WTC11 (cell line): Measurements from ENCODE around the gene SERPINH1. TPM values are rescaled to one million over a fixed set of nuclear protein-coding genes. Genes with fewer than 3 reads are reported as not detected.

Experiments used
- ATAC-seq: fragments of 200-7000 bp; cut with Tn5 transposase; 2 replicates; pipeline ENCODE4 v1.10.0; 2021; ENCODE audit warnings: mild to moderate bottlenecking, moderate library complexity
- CTCF ChIA-PET: fragments of 300-600 bp; sonication (Branson Sonifier 250); formaldehyde crosslinking; loops from one replicate; lab custom pipeline; 2021; ENCODE audit warnings: antibody characterized with exemption; lab: Charles Lee
- POLR2A ChIA-PET: fragments of 350-600 bp; sonication (Branson Sonifier 250); formaldehyde crosslinking; loops from one replicate; lab custom pipeline; 2021; ENCODE audit warnings: antibody characterized with exemption; lab: Charles Lee
- DNase-seq: peaks from one replicate; pipeline ENCODE4 v3.0.0; 2021; ENCODE audit warnings: low spot score
- H3K27ac Mint-ChIP-seq: 2 replicates; pipeline ENCODE4 v1.8.0; 2021; ENCODE audit warnings: mixed read lengths
- H3K27me3 Mint-ChIP-seq: 2 replicates; pipeline ENCODE4 v1.8.0; 2021; ENCODE audit warnings: low read depth, mild to moderate bottlenecking, moderate library complexity, mixed read lengths
- H3K36me3 Mint-ChIP-seq: 2 replicates; pipeline ENCODE4 v1.8.0; 2021; ENCODE audit warnings: mixed read lengths
- H3K4me1 Mint-ChIP-seq: 2 replicates; pipeline ENCODE4 v1.8.0; 2022; ENCODE audit warnings: mixed read lengths
- H3K4me3 Mint-ChIP-seq: 2 replicates; pipeline ENCODE4 v1.8.0; 2021; ENCODE audit warnings: mild to moderate bottlenecking, moderate library complexity, mixed read lengths
- H3K9me3 Mint-ChIP-seq: 2 replicates; pipeline ENCODE4 v1.8.0; 2021; ENCODE audit warnings: mixed read lengths
- CREB1 ChIP-seq: sonication (generic); formaldehyde crosslinking; IDR thresholded peaks from 2 replicates; pipeline ENCODE4 v1.8.0; 2023; ENCODE audit warnings: mild to moderate bottlenecking, missing genetic modification reagents
- ELF4 ChIP-seq: sonication (generic); formaldehyde crosslinking; IDR thresholded peaks from 2 replicates; pipeline ENCODE4 v1.8.1; 2022; ENCODE audit warnings: low read depth, mild to moderate bottlenecking, moderate library complexity, missing genetic modification reagents
- GRHL2 ChIP-seq: fragments of 250-450 bp; sonication (Bioruptor Pico); IDR thresholded peaks from 2 replicates; pipeline ENCODE4 v1.8.0; 2022; ENCODE audit warnings: mild to moderate bottlenecking, moderate library complexity; ENCODE audit not compliant: insufficient replicate concordance, severe bottlenecking
- MYBL2 ChIP-seq: sonication (generic); formaldehyde crosslinking; IDR thresholded peaks from 2 replicates; pipeline ENCODE4 v1.8.1; 2023; ENCODE audit warnings: mild to moderate bottlenecking, moderate library complexity, missing genetic modification reagents
- TP53 ChIP-seq: sonication (generic); formaldehyde crosslinking; IDR thresholded peaks from 2 replicates; pipeline ENCODE4 v1.8.1; 2023; ENCODE audit warnings: mild to moderate bottlenecking, missing genetic modification reagents
- ZNF219 ChIP-seq: sonication (generic); formaldehyde crosslinking; IDR thresholded peaks from 2 replicates; pipeline ENCODE4 v1.8.0; 2023; ENCODE audit warnings: missing genetic modification reagents, mild to moderate bottlenecking, borderline replicate concordance
- ZNF232 ChIP-seq: sonication (generic); formaldehyde crosslinking; IDR thresholded peaks from 2 replicates; pipeline ENCODE4 v1.8.0; 2022; ENCODE audit warnings: mild to moderate bottlenecking, missing genetic modification reagents
- ZNF423 ChIP-seq: fragments of 250-450 bp; sonication (Bioruptor Pico); IDR thresholded peaks from 2 replicates; pipeline ENCODE4 v2.1.2; 2022; ENCODE audit warnings: mild to moderate bottlenecking, moderate library complexity
- ZNF671 ChIP-seq: fragments of 250-450 bp; sonication (Bioruptor Pico); IDR thresholded peaks from 2 replicates; pipeline ENCODE4 v1.8.0; 2021; ENCODE audit warnings: mild to moderate bottlenecking
- total RNA-seq: library from RNA; stranded (reverse); gene quantifications from 3 replicates; pipeline ENCODE4 v1.2.3, GENCODE V29; 2021
- TF ChIP-seq, protein P1 (sequence below): fragments of 250-450 bp; sonication (Bioruptor Pico); IDR thresholded peaks from 2 replicates; pipeline ENCODE4 v1.9.0; 2021; ENCODE audit warnings: moderate library complexity, mild to moderate bottlenecking, inconsistent platforms, borderline replicate concordance
- TF ChIP-seq, protein P2 (sequence below): sonication (generic); formaldehyde crosslinking; IDR thresholded peaks from 2 replicates; pipeline ENCODE4 v1.8.0; 2023; ENCODE audit warnings: missing genetic modification reagents, mild to moderate bottlenecking, borderline replicate concordance
- TF ChIP-seq, protein P3 (sequence below): sonication (generic); formaldehyde crosslinking; IDR thresholded peaks from 2 replicates; pipeline ENCODE4 v1.8.1; 2022; ENCODE audit warnings: mild to moderate bottlenecking, moderate library complexity, missing genetic modification reagents
- TF ChIP-seq, protein P4 (sequence below): sonication (generic); formaldehyde crosslinking; IDR thresholded peaks from 2 replicates; pipeline ENCODE4 v1.8.1; 2023; ENCODE audit warnings: mild to moderate bottlenecking, moderate library complexity, missing genetic modification reagents
- TF ChIP-seq, protein P5 (sequence below): fragments of 250-450 bp; sonication (Bioruptor Pico); IDR thresholded peaks from 2 replicates; pipeline ENCODE4 v1.9.0; 2021; ENCODE audit warnings: mild to moderate bottlenecking

SERPINH1 gene
- total RNA-seq, 1 experiment from 2014 or later = 411 TPM

DNA sequence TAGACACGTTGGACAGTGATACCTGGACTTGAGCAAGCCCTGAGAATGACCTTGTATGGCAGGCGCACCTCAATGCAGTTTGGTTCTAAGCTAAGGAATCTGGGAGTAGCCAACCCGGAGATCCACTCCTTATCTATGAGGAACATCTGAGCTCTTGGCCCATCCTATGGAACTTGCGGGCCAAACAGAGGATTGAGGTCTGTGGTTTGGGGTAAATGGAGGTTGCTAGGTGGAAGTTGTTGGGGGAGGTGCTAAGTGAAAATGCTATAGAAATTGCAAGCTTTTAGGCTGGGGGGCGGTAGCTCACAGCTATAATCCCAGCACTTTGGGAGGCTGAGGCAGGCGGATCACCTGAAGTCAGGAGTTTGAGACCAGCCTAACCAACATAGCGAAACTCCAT, 45.2 kb upstream of the SERPINH1 start:
- H3K27me3 Mint-ChIP-seq = no peaks in the 10 kb centered on the region
- ATAC-seq (no peak), DNase-seq (no peak)
- ChIA-PET CTCF (interaction anchor here (0.6 to 2.4 kb wide), 4 partner anchors 12 to 228 kb away, joined by 4 to 6 read pairs (median 4); no protein-coding TSS in a partner anchor), POLR2A (no interaction called here)
- H3K36me3 Mint-ChIP-seq = no peaks in the 10 kb centered on the region
- no peak overlapping the region for H3K27ac Mint-ChIP-seq
- peaks cover 8% of the 10 kb centered on the region; the same call in 1 of the 2 replicates for H3K9me3 Mint-ChIP-seq
- H3K4me3 Mint-ChIP-seq = no peak overlapping the region
- TF ChIP-seq, protein P1, sequence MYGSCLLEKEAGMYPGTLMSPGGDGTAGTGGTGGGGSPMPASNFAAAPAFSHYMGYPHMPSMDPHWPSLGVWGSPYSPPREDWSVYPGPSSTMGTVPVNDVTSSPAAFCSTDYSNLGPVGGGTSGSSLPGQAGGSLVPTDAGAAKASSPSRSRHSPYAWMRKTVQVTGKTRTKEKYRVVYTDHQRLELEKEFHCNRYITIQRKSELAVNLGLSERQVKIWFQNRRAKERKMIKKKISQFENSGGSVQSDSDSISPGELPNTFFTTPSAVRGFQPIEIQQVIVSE = no peak
- TF ChIP-seq ZNF232 (CRISPR knock-in tag) = no peak
- no peak for TF ChIP-seq CREB1 (CRISPR knock-in tag)
- TF ChIP-seq MYBL2 = no peak
- TF ChIP-seq, protein P2, sequence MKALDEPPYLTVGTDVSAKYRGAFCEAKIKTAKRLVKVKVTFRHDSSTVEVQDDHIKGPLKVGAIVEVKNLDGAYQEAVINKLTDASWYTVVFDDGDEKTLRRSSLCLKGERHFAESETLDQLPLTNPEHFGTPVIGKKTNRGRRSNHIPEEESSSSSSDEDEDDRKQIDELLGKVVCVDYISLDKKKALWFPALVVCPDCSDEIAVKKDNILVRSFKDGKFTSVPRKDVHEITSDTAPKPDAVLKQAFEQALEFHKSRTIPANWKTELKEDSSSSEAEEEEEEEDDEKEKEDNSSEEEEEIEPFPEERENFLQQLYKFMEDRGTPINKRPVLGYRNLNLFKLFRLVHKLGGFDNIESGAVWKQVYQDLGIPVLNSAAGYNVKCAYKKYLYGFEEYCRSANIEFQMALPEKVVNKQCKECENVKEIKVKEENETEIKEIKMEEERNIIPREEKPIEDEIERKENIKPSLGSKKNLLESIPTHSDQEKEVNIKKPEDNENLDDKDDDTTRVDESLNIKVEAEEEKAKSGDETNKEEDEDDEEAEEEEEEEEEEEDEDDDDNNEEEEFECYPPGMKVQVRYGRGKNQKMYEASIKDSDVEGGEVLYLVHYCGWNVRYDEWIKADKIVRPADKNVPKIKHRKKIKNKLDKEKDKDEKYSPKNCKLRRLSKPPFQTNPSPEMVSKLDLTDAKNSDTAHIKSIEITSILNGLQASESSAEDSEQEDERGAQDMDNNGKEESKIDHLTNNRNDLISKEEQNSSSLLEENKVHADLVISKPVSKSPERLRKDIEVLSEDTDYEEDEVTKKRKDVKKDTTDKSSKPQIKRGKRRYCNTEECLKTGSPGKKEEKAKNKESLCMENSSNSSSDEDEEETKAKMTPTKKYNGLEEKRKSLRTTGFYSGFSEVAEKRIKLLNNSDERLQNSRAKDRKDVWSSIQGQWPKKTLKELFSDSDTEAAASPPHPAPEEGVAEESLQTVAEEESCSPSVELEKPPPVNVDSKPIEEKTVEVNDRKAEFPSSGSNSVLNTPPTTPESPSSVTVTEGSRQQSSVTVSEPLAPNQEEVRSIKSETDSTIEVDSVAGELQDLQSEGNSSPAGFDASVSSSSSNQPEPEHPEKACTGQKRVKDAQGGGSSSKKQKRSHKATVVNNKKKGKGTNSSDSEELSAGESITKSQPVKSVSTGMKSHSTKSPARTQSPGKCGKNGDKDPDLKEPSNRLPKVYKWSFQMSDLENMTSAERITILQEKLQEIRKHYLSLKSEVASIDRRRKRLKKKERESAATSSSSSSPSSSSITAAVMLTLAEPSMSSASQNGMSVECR (CRISPR knock-in tag) = no peak
- TF ChIP-seq, protein P3, sequence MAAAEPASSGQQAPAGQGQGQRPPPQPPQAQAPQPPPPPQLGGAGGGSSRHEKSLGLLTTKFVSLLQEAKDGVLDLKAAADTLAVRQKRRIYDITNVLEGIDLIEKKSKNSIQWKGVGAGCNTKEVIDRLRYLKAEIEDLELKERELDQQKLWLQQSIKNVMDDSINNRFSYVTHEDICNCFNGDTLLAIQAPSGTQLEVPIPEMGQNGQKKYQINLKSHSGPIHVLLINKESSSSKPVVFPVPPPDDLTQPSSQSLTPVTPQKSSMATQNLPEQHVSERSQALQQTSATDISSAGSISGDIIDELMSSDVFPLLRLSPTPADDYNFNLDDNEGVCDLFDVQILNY = no peak
- TF ChIP-seq ZNF423 (CRISPR knock-in tag) = no peak
- TF ChIP-seq, protein P4, sequence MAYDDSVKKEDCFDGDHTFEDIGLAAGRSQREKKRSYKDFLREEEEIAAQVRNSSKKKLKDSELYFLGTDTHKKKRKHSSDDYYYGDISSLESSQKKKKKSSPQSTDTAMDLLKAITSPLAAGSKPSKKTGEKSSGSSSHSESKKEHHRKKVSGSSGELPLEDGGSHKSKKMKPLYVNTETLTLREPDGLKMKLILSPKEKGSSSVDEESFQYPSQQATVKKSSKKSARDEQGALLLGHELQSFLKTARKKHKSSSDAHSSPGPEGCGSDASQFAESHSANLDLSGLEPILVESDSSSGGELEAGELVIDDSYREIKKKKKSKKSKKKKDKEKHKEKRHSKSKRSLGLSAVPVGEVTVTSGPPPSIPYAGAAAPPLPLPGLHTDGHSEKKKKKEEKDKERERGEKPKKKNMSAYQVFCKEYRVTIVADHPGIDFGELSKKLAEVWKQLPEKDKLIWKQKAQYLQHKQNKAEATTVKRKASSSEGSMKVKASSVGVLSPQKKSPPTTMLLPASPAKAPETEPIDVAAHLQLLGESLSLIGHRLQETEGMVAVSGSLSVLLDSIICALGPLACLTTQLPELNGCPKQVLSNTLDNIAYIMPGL (CRISPR knock-in tag) = no peak
- TF ChIP-seq ELF4 (CRISPR knock-in tag) = no peak
- peaks cover 10% of the 10 kb centered on the region for H3K4me1 Mint-ChIP-seq

DNA sequence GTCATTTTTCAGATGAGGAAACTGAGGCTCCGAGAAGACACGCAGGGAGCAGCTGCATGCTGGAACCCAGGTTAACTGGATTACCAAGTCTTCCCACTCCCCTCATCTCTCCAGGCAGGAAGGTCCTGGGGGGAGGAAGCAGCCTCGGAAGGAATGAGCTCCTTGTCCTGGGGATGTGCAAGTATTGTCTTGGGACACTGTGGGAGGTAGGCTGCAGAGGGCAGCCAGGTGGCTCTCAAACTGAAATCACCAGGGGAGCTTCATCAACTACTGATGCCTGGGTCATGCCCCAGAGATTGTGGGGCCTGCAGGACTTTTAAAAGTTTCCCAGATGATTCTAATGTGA, 43.9 kb upstream of the SERPINH1 start:
- peaks cover 8% of the 10 kb centered on the region; the same call in 1 of the 2 replicates for H3K9me3 Mint-ChIP-seq
- POLR2A ChIA-PET = no interaction called here
- DNase-seq (no peak), ATAC-seq (no peak)
- no peak overlapping the region for H3K27ac Mint-ChIP-seq
- H3K4me1 Mint-ChIP-seq = peaks cover 10% of the 10 kb centered on the region
- H3K27me3 Mint-ChIP-seq = peaks cover 6% of the 10 kb centered on the region
- CTCF ChIA-PET = interaction anchor here (0.7 to 2.4 kb wide), 7 partner anchors 8 to 188 kb away, joined by 3 to 6 read pairs (median 4); no protein-coding TSS in a partner anchor
- H3K4me3 Mint-ChIP-seq = no peak overlapping the region
- TF ChIP-seq TP53 (CRISPR knock-in tag) = no peak
- TF ChIP-seq ZNF423 (CRISPR knock-in tag) = peak; percentile 22; the same call in 1 of the 2 replicates
- H3K36me3 Mint-ChIP-seq = no peaks in the 10 kb centered on the region

DNA sequence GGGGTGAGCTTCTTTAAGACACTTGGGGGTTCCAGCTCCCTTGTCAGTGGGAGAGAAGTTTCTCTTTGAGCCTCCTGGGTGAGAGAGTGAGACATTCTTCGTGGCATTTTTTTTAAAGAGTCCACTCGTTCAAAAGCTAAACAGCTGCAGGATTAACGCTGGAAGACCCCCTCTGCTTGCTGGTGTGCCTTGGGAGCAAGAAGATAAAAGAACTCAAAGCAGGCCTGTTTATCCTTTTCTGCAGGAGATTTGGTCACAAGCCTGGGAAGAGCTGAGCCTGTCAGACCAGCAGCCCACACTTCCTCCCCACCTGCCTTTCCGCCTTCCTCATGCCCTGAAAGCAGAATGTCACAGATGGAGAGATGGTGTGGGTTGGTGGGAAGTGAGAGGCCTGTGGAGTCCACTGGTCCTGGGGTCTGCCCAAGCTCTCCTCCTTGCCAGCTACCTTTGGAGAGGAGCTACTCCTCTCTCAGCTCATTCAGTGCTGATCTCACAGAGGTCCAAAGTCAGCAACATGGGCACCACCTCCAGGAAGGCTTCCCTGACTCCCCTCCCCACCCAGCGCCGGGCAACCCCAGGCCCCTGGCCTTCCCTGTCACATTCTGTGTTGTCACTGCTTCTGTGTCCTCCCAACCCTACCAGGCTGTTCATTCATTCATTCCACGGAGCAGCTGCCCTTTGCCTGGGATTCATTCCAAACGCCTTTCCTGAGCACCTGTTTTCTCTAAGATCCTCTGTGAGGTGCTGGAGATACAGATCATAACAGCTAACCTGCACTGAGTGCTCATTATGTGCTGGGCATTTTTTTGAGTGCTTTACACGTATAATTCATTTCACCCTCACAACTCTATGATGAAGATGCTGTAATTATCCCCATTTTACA, 43.0 kb upstream of the SERPINH1 start:
- H3K9me3 Mint-ChIP-seq = peaks cover 8% of the 10 kb centered on the region; the same call in 1 of the 2 replicates
- peaks cover 10% of the 10 kb centered on the region for H3K4me1 Mint-ChIP-seq
- no peak for TF ChIP-seq ZNF219
- no peak for TF ChIP-seq ZNF671 (CRISPR knock-in tag)
- TF ChIP-seq, protein P5, sequence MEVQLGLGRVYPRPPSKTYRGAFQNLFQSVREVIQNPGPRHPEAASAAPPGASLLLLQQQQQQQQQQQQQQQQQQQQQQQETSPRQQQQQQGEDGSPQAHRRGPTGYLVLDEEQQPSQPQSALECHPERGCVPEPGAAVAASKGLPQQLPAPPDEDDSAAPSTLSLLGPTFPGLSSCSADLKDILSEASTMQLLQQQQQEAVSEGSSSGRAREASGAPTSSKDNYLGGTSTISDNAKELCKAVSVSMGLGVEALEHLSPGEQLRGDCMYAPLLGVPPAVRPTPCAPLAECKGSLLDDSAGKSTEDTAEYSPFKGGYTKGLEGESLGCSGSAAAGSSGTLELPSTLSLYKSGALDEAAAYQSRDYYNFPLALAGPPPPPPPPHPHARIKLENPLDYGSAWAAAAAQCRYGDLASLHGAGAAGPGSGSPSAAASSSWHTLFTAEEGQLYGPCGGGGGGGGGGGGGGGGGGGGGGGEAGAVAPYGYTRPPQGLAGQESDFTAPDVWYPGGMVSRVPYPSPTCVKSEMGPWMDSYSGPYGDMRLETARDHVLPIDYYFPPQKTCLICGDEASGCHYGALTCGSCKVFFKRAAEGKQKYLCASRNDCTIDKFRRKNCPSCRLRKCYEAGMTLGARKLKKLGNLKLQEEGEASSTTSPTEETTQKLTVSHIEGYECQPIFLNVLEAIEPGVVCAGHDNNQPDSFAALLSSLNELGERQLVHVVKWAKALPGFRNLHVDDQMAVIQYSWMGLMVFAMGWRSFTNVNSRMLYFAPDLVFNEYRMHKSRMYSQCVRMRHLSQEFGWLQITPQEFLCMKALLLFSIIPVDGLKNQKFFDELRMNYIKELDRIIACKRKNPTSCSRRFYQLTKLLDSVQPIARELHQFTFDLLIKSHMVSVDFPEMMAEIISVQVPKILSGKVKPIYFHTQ (CRISPR knock-in tag) = no peak
- TF ChIP-seq GRHL2 (CRISPR knock-in tag) = no peak
- DNase-seq = no peak
- ATAC-seq = no peak
- peaks cover 14% of the 10 kb centered on the region for H3K27me3 Mint-ChIP-seq
- no peak overlapping the region for H3K27ac Mint-ChIP-seq
- ChIA-PET POLR2A (no interaction called here), CTCF (interaction anchor here (0.7 to 2.6 kb wide), 7 partner anchors 9 to 84 kb away, joined by 3 to 12 read pairs (median 4); no protein-coding TSS in a partner anchor)
- H3K36me3 Mint-ChIP-seq = no peaks in the 10 kb centered on the region
- no peak overlapping the region for H3K4me3 Mint-ChIP-seq
